Measurements from ENCODE around the gene RITA1. TPM values are rescaled to one million over a fixed set of nuclear protein-coding genes. Genes with fewer than 3 reads are reported as not detected.

RITA1 gene
- total and polyA plus RNA-seq, 10 of the 15 experiments (the other 5 are each of a cell fraction or from before 2014, with no cell fraction given): 2.3 to 39.9 (median 24.8) TPM

GRCh38 chr12:113136128-113136989 lies 49.2 kb upstream of the RITA1 start (continued):
- TF ChIP-seq MYC (IDR thresholded peaks at IDR 0.05; ENCODE audit: insufficient read depth, insufficient read length, insufficient replicate concordance, low read length, severe bottlenecking): no peak
- TF ChIP-seq ESRRA (IDR thresholded peaks at IDR 0.05; ENCODE audit: low read length): no peak
- TF ChIP-seq MTA2 (IDR thresholded peaks at IDR 0.05; ENCODE audit: low read depth): 0 out of 2 replicates have a peak, but pooled peaks have one; percentile 10
- TF ChIP-seq PAX5 (IDR thresholded peaks at IDR 0.05; ENCODE audit: borderline replicate concordance, low read depth, low read length): no peak
- TF ChIP-seq ZZZ3 (IDR thresholded peaks at IDR 0.05; ENCODE audit: control insufficient read depth, insufficient read length, low read depth): no peak
- TF ChIP-seq BHLHE40 (IDR thresholded peaks at IDR 0.05; ENCODE audit: borderline replicate concordance in 1 of 2, low read depth in 2 of 2, low read length in 1 of 2): no peak
- 0 out of 2 replicates have a peak, but pooled peaks have one; percentile 41 for TF ChIP-seq NBN (IDR thresholded peaks at IDR 0.05)
- TF ChIP-seq HCFC1 (IDR thresholded peaks at IDR 0.05; ENCODE audit: low read length): no peak
- TF ChIP-seq BRCA1 (IDR thresholded peaks at IDR 0.05; ENCODE audit: low read depth, low read length): no peak
- no peak for TF ChIP-seq TCF7 (IDR thresholded peaks at IDR 0.05; ENCODE audit: borderline replicate concordance)
- no peak for TF ChIP-seq RB1 (IDR thresholded peaks at IDR 0.05; ENCODE audit: borderline replicate concordance)
- no peak for TF ChIP-seq EZH2 (IDR thresholded peaks at IDR 0.05; ENCODE audit: borderline replicate concordance, control insufficient read depth, low read depth, low read length)
- TF ChIP-seq YY1 (IDR thresholded peaks at IDR 0.05; ENCODE audit: low read depth, low read length): no peak
